Neural cell (in vitro differentiated cells): ENCODE data around the gene CHN1. TPM values are rescaled to one million over a fixed set of nuclear protein-coding genes. Genes with fewer than 3 reads are reported as not detected.

Experiments
- H2AFZ ChIP-seq: fragments of 200-600, 300-800 bp; sonication (generic), shearing (Covaris generic); 2 replicates; pipeline ENCODE4 v1.6.0; 2014; ENCODE audit warnings: low read depth, mild to moderate bottlenecking, antibody characterized with exemption, low read length, moderate library complexity
- H3F3A ChIP-seq: fragments of 200-600 bp; shearing (Covaris generic); 2 replicates; pipeline ENCODE4 v1.6.1; 2016; ENCODE audit warnings: mild to moderate bottlenecking, moderate library complexity, mixed read lengths, antibody characterized with exemption, low read length; ENCODE audit not compliant: insufficient read depth, poor library complexity, severe bottlenecking
- H3K27ac ChIP-seq: fragments of 200-600, 300-800 bp; sonication (generic), shearing (Covaris generic); 2 replicates; pipeline ENCODE4 v1.5.1; 2014; ENCODE audit warnings: mild to moderate bottlenecking, low read length, moderate library complexity
- H3K27me3 ChIP-seq: fragments of 300-800, 200-600 bp; sonication (generic), shearing (Covaris generic); 2 replicates; pipeline ENCODE4 v1.6.0; 2014; ENCODE audit warnings: mild to moderate bottlenecking, low read depth, low read length, moderate library complexity; ENCODE audit not compliant: insufficient read depth
- H3K36me3 ChIP-seq: fragments of 300-800, 200-600 bp; sonication (generic), shearing (Covaris generic); 2 replicates; pipeline ENCODE4 v1.5.1; 2014; ENCODE audit warnings: mild to moderate bottlenecking, antibody characterized with exemption, low read length, moderate library complexity; ENCODE audit not compliant: insufficient read depth
- H3K4me2 ChIP-seq: fragments of 300-800, 200-600 bp; sonication (generic), shearing (Covaris generic); 2 replicates; pipeline ENCODE4 v1.6.0; 2014; ENCODE audit warnings: mild to moderate bottlenecking, low read length
- H3K4me3 ChIP-seq: fragments of 300-800, 200-600 bp; sonication (generic), shearing (Covaris generic); 2 replicates; pipeline ENCODE4 v1.5.1; 2014; ENCODE audit warnings: mild to moderate bottlenecking, low read length, moderate library complexity
- H3K79me2 ChIP-seq: fragments of 200-600 bp; shearing (Covaris generic); replicated peaks from 2 replicates; pipeline ENCODE4 v1.6.0; 2014; ENCODE audit warnings: mild to moderate bottlenecking, low read length, moderate library complexity; ENCODE audit not compliant: insufficient read depth
- H3K9ac ChIP-seq: fragments of 300-800, 200-600 bp; sonication (generic), shearing (Covaris generic); 2 replicates; pipeline ENCODE4 v1.6.1; 2016; ENCODE audit warnings: mild to moderate bottlenecking, low read length, mixed read lengths
- H3K9me2 ChIP-seq: fragments of 200-600 bp; shearing (Covaris generic); 2 replicates; pipeline ENCODE4 v1.6.1; 2016; ENCODE audit warnings: mild to moderate bottlenecking, low read length, mixed read lengths; ENCODE audit not compliant: insufficient read depth
- H3K9me3 ChIP-seq: fragments of 200-600, 300-800 bp; sonication (generic), shearing (Covaris generic); 2 replicates; pipeline ENCODE4 v1.6.1; 2016; ENCODE audit warnings: mild to moderate bottlenecking, mixed run types, low read length, moderate library complexity, mixed read lengths
- H4K20me1 ChIP-seq: fragments of 200-600 bp; shearing (Covaris generic); 2 replicates; pipeline ENCODE4 v1.6.1; 2016; ENCODE audit warnings: mild to moderate bottlenecking, mixed run types; ENCODE audit not compliant: insufficient read depth
- CTCF ChIP-seq: fragments of 450-650 bp; IDR thresholded peaks from 2 replicates; pipeline ENCODE4 v1.5.1; 2014; ENCODE audit warnings: antibody characterized with exemption, mild to moderate bottlenecking, moderate library complexity; ENCODE audit not compliant: poor library complexity, severe bottlenecking
- EP300 ChIP-seq: fragments of 450-650 bp; conservative IDR thresholded peaks from 2 replicates; pipeline ENCODE4 v1.6.1; 2014; ENCODE audit warnings: antibody characterized with exemption, mild to moderate bottlenecking, moderate library complexity; ENCODE audit not compliant: poor library complexity, severe bottlenecking
- EZH2 ChIP-seq: fragments of 200-600, 300-800 bp; shearing (Covaris generic), sonication (generic); IDR thresholded peaks from 2 replicates; pipeline ENCODE4 v1.6.1; 2014; ENCODE audit warnings: antibody characterized with exemption, low read length, borderline replicate concordance, mild to moderate bottlenecking; ENCODE audit not compliant: insufficient read depth, poor library complexity, severe bottlenecking
- MXI1 ChIP-seq: fragments of 450-650 bp; conservative IDR thresholded peaks from 2 replicates; pipeline ENCODE4 v1.6.1; 2014; ENCODE audit warnings: antibody characterized with exemption, mild to moderate bottlenecking; ENCODE audit not compliant: poor library complexity, severe bottlenecking
- POLR2AphosphoS5 ChIP-seq: IDR thresholded peaks from 2 replicates; pipeline ENCODE4 v1.6.1; 2012
- RAD21 ChIP-seq: fragments of 450-650 bp; conservative IDR thresholded peaks from 2 replicates; pipeline ENCODE4 v1.6.1; 2014; ENCODE audit warnings: antibody characterized with exemption, mild to moderate bottlenecking, moderate library complexity
- REST ChIP-seq: IDR thresholded peaks from 2 replicates; pipeline ENCODE4 v1.6.1; 2012; ENCODE audit warnings: borderline replicate concordance
- SMC3 ChIP-seq: fragments of 450-650 bp; conservative IDR thresholded peaks from 2 replicates; pipeline ENCODE4 v1.6.1; 2014; ENCODE audit warnings: antibody characterized with exemption, mild to moderate bottlenecking, moderate library complexity; ENCODE audit not compliant: poor library complexity
- TAF1 ChIP-seq: IDR thresholded peaks from 2 replicates; pipeline ENCODE4 v1.6.1; 2012; ENCODE audit warnings: low read depth
- polyA plus RNA-seq: library from polyadenylated mRNA; depleted of rRNA; stranded (reverse); fragments of >200 nt; gene quantifications from 2 replicates; pipeline ENCODE4 v1.2.3, GENCODE V29; 2014

Gene CHN1
- polyA plus RNA-seq, 1 donor from 2014 or later: 133 TPM

DNA sequence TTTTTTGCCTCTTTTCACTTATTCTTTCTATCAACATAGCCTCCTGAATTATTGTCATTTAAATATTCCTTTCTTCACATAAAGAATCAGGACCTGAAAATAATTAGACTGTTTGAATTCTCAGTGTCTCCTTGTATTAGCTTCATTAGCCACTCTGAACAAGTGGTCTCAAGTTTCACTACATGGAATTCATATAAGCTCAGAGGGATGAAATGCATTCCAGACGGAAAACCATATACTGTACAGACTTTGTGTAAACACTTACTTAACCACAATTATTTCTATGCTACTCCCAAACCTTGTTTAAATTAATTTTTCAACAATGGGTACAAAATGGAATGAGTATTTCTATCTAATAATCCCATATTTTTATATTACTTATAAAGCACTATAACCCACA is 53.4 kb downstream of the CHN1 start:
- H3K79me2 ChIP-seq: peaks cover 43% of the 10 kb centered on the region
- H3K36me3 ChIP-seq: no peaks in the 10 kb centered on the region
- H3F3A ChIP-seq: no peaks in the 10 kb centered on the region
- no peaks in the 10 kb centered on the region for H3K9me2 ChIP-seq
- no peak overlapping the region for H3K4me2 ChIP-seq
- no peaks in the 10 kb centered on the region for H3K27me3 ChIP-seq
- no peaks in the 10 kb centered on the region for H4K20me1 ChIP-seq
- no peak overlapping the region for H2AFZ ChIP-seq
- TF ChIP-seq RAD21 (no peak), EP300 (no peak), TAF1 (no peak), EZH2 (no peak), SMC3 (no peak), POLR2AphosphoS5 (no peak), REST (no peak), CTCF (no peak), MXI1 (no peak)
- no peak overlapping the region for H3K4me3 ChIP-seq
- H3K9me3 ChIP-seq: no peaks in the 10 kb centered on the region
- H3K27ac ChIP-seq: no peak overlapping the region
- H3K9ac ChIP-seq: no peak overlapping the region

DNA sequence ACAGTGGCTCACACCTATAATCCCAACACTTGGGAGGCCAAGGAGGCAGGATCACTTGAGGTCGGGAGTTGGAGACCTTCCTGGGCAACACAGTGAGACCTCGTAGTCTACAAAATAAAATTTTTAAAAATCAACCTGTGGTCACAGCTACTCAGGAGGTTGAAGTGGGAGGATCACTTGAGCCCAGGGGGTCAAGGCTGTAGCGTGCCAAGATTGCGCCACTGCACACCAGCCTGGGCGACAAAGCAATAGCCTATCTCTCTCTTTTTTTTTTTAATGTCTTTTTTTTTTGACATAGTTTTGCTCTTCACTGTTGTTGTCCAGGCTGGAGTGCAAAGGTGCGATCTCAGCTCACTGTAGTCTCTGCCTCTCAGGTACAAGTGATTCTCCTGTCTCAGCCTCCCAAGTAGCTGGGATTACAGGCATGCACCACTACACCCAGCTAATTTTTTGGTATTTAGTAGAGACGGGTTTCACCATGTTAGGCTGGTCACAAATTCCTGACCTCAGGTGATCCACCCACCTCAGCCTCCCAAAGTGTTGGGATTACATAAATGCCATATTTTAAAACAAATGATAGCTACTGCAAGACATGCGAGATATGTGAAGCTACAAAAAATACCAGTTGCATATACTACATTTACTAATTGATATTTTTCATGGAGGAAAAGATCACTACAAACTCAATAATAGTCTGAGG is 55.0 kb downstream of the CHN1 start:
- no peaks in the 10 kb centered on the region for H3K27me3 ChIP-seq
- H3K4me3 ChIP-seq: no peak overlapping the region
- H3K79me2 ChIP-seq: peaks cover 32% of the 10 kb centered on the region
- no peak overlapping the region for H2AFZ ChIP-seq
- no peaks in the 10 kb centered on the region for H3K9me3 ChIP-seq
- no peaks in the 10 kb centered on the region for H4K20me1 ChIP-seq
- no peak overlapping the region for H3K9ac ChIP-seq
- TF ChIP-seq TAF1 (no peak), RAD21 (no peak), CTCF (no peak), POLR2AphosphoS5 (no peak), SMC3 (no peak), MXI1 (no peak), EZH2 (no peak), EP300 (no peak), REST (no peak)
- H3K9me2 ChIP-seq: no peaks in the 10 kb centered on the region
- no peak overlapping the region for H3K27ac ChIP-seq
- no peaks in the 10 kb centered on the region for H3K36me3 ChIP-seq
- no peaks in the 10 kb centered on the region for H3F3A ChIP-seq
- H3K4me2 ChIP-seq: no peak overlapping the region
